Esophagus muscularis mucosa (tissue), 4 donors: ENCODE measurements around the gene PRKN. TPM values are rescaled to one million over a fixed set of nuclear protein-coding genes. Genes with fewer than 3 reads are reported as not detected.

Experiments
- DNase-seq: peaks from one replicate; pipeline ENCODE4 v3.0.0-alpha.2; 2017; ENCODE audit errors: extremely low spot score
- H3K27ac ChIP-seq, 4 donors: fragments of 200-600 bp; sonication (generic); replicated peaks in 1 of 4; 1 replicate in 3 of 4; 2 replicates in 1 of 4; pipeline ENCODE4 v1.5.1; 2016 to 2019; ENCODE audit warnings: mild to moderate bottlenecking in 1 of 4
- H3K27me3 ChIP-seq, 4 donors: fragments of 200-600 bp; sonication (generic); one replicate each; pipeline versions ENCODE4 v1.5.1 to v1.6.0; 2016 to 2019
- H3K36me3 ChIP-seq, 4 donors: fragments of 200-600 bp; sonication (generic); one replicate each; pipeline ENCODE4 v1.5.1; 2016 to 2019
- H3K4me1 ChIP-seq, 4 donors: fragments of 200-600 bp; sonication (generic); one replicate each; pipeline ENCODE4 v1.5.1; 2016 to 2019
- H3K4me3 ChIP-seq, 4 donors: fragments of 200-600 bp; sonication (generic); 1 replicate in 2 of 4; 2 replicates in 2 of 4; pipeline ENCODE4 v1.5.1; 2016 to 2019; ENCODE audit warnings: mild to moderate bottlenecking in 4 of 4, moderate library complexity in 1 of 4
- H3K9me3 ChIP-seq, 4 donors: fragments of 200-600 bp; sonication (generic); 1 replicate in 3 of 4; 2 replicates in 1 of 4; pipeline ENCODE4 v1.5.1; 2016 to 2019
- CTCF ChIP-seq, 3 experiments: fragments of 200-600 bp in 2 of 3; fragments of 450-650 bp in 1 of 3; sonication (generic) in 2 of 3; IDR thresholded peaks; one replicate each; pipeline ENCODE4 v1.5.1; 2017 to 2019; ENCODE audit warnings: antibody characterized with exemption in 3 of 3, mild to moderate bottlenecking in 2 of 3, moderate library complexity in 1 of 3
- EP300 ChIP-seq: sonication (generic); formaldehyde crosslinking; IDR thresholded peaks from one replicate; pipeline ENCODE4 v1.6.1; 2017; ENCODE audit warnings: antibody characterized with exemption
- POLR2A ChIP-seq: fragments of 450-650 bp; IDR thresholded peaks from one replicate; pipeline ENCODE4 v1.6.1; 2017; ENCODE audit warnings: antibody characterized with exemption, moderate library complexity, mild to moderate bottlenecking, low read depth
- POLR2AphosphoS5 ChIP-seq, 2 donors: sonication (generic); formaldehyde crosslinking; IDR thresholded peaks; one replicate each; pipeline ENCODE4 v1.6.1; 2017; ENCODE audit warnings: antibody characterized with exemption in 2 of 2
- WGBS: methylation state at CpG from one replicate; pipeline ENCODE4 v1.1.5; 2018; 5-methylcytosine and 5-hydroxymethylcytosine counted together
- intact Hi-C: fragments of 100-400 bp; cut with DNase I; formaldehyde crosslinking; loops from one replicate; pipeline ENCODE4 v1.15.1; 2023
- total RNA-seq, 4 donors: library from RNA; depleted of rRNA; stranded (reverse); fragments of >200 nt; gene quantifications; one replicate each; pipeline versions ENCODE4 v1.1.0 to v1.2.1, GENCODE V29; 2016

The PRKN gene
- total RNA-seq, 4 donors from 2014 or later, result 9.6 to 14.5 (median 10.8) TPM

- H3K36me3 ChIP-seq, result no peaks in the 10 kb centered on the region
- H3K4me3 ChIP-seq, result no peak overlapping the region
- TF ChIP-seq POLR2AphosphoS5 (IDR thresholded peaks at IDR 0.05) (no peak), EP300 (no peak), POLR2A (no peak), CTCF (IDR thresholded peaks at IDR 0.05) (no peak)
- WGBS, result 63% methylated on average over 8 of the region's 8 CpGs
- DNase-seq, result no peak
- H3K4me1 ChIP-seq, result no peaks in the 10 kb centered on the region
- H3K9me3 ChIP-seq, result no peaks in the 10 kb centered on the region
- intact Hi-C loops, result no loop called here
- no peaks in the 10 kb centered on the region for H3K27me3 ChIP-seq
- H3K27ac ChIP-seq, result no peak overlapping the region
Measured at GRCh38 chr6:162343936-162344645, 383.5 kb downstream of the PRKN start.

- intact Hi-C loops, result no loop called here
- WGBS, result 66% methylated on average over 3 of the region's 3 CpGs
- Histone ChIP-seq H3K9me3 (no peaks in the 10 kb centered on the region), H3K27me3 (no peaks in the 10 kb centered on the region), H3K27ac (no peak overlapping the region), H3K4me1 (no peaks in the 10 kb centered on the region), H3K4me3 (no peak overlapping the region), H3K36me3 (no peaks in the 10 kb centered on the region)
- DNase-seq, result no peak
- TF ChIP-seq POLR2A, result no peak
- TF ChIP-seq CTCF (IDR thresholded peaks at IDR 0.05), result no peak
- no peak for TF ChIP-seq POLR2AphosphoS5 (IDR thresholded peaks at IDR 0.05)
Measured at GRCh38 chr6:162343198-162343935, 384.2 kb downstream of the PRKN start.

- Histone ChIP-seq H3K36me3 (no peaks in the 10 kb centered on the region), H3K4me1 (no peaks in the 10 kb centered on the region), H3K27me3 (no peaks in the 10 kb centered on the region), H3K27ac (no peak overlapping the region), H3K9me3 (peaks cover 0 to 8% (median 0%) of the 10 kb centered on the region in 4 donors), H3K4me3 (no peak overlapping the region)
- 70% methylated on average over 6 of the region's 6 CpGs for WGBS
- intact Hi-C loops, result no loop called here
- no peak for DNase-seq
- TF ChIP-seq POLR2A, result no peak
- no peak for TF ChIP-seq POLR2AphosphoS5 (IDR thresholded peaks at IDR 0.05)
- TF ChIP-seq CTCF (IDR thresholded peaks at IDR 0.05), result no peak
- TF ChIP-seq EP300, result no peak
Measured at GRCh38 chr6:162337412-162337811, 390.2 kb downstream of the PRKN start.

- DNase-seq, result no peak
- TF ChIP-seq EP300, result no peak
- no peak for TF ChIP-seq CTCF (IDR thresholded peaks at IDR 0.05)
- no peak for TF ChIP-seq POLR2AphosphoS5 (IDR thresholded peaks at IDR 0.05)
- TF ChIP-seq POLR2A, result no peak
- Histone ChIP-seq H3K4me1 (no peaks in the 10 kb centered on the region), H3K4me3 (no peak overlapping the region), H3K27me3 (no peaks in the 10 kb centered on the region), H3K9me3 (peaks cover 0 to 8% (median 0%) of the 10 kb centered on the region in 4 donors), H3K36me3 (no peaks in the 10 kb centered on the region), H3K27ac (no peak overlapping the region)
- intact Hi-C loops, result no loop called here
- WGBS, result 94% methylated on average over 6 of the region's 6 CpGs
Measured at GRCh38 chr6:162336359-162336758, 391.2 kb downstream of the PRKN start.
